SK-N-SH treated with all-trans-retinoic acid at 6 μM for 48 hours (cell line): ENCODE data around the gene ASB7.

Experiments
- BACH2 ChIP-seq: fragments of 250-450 bp; sonication (Bioruptor Pico); IDR thresholded peaks from 2 replicates; pipeline ENCODE4 v1.9.0; 2021; ENCODE audit warnings: mild to moderate bottlenecking, borderline replicate concordance
- PPARA ChIP-seq: fragments of 250-450 bp; sonication (Bioruptor Pico); IDR thresholded peaks from 2 replicates; pipeline ENCODE4 v1.5.0; 2020; ENCODE audit warnings: mild to moderate bottlenecking, borderline replicate concordance
- ZC3H10 ChIP-seq: fragments of 250-450 bp; sonication (Bioruptor Pico); IDR thresholded peaks from 2 replicates; pipeline ENCODE4 v1.5.1; 2021; ENCODE audit warnings: mild to moderate bottlenecking, moderate library complexity
- ZNF70 ChIP-seq: fragments of 450-650 bp; formaldehyde crosslinking; IDR thresholded peaks from 2 replicates; pipeline ENCODE4 v1.5.0; 2020; ENCODE audit warnings: mild to moderate bottlenecking, moderate library complexity
- ZNF8 ChIP-seq: fragments of 450-650 bp; formaldehyde crosslinking; IDR thresholded peaks from 2 replicates; pipeline ENCODE4 v1.5.0; 2020; ENCODE audit warnings: mild to moderate bottlenecking, moderate library complexity
- TF ChIP-seq, protein P1 (sequence below): fragments of 250-450 bp; sonication (Bioruptor Pico); IDR thresholded peaks from 2 replicates; pipeline ENCODE4 v1.5.0; 2020; ENCODE audit warnings: mild to moderate bottlenecking, moderate library complexity
- TF ChIP-seq, protein P2 (sequence below): fragments of 250-450 bp; sonication (Bioruptor Pico); IDR thresholded peaks from 2 replicates; pipeline ENCODE4 v1.5.1; 2020; ENCODE audit warnings: low read depth, mild to moderate bottlenecking, moderate library complexity
- TF ChIP-seq, protein P3 (sequence below): fragments of 250-450 bp; sonication (Bioruptor Pico); IDR thresholded peaks from 2 replicates; pipeline ENCODE4 v1.5.1; 2021; ENCODE audit warnings: mild to moderate bottlenecking, moderate library complexity

DNA sequence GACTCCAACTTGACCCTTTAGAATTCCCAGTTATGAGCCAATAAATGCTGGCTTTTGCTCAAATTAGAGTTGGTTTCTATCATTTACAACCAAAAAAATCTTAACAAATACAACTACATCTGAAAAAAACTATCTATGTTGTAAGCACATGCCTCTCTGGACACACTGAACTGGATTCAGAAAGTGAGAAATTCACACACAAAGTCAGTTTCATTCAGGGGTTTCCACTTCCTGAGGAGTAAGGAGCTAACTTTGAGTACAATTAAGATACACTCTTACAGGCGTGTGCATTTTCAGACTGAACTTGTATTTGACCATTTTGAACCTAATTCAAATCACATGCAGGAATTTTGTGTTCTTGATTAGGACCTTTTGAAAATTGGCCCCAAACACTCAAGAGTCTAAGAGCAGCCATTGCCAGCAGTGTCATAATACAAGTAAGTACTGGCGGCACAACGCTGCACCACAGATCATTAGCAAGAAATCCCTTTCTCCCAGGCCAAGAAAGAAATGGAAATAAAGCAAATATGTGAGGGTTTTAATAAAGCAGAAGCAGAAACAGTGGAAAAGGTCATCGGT is 31.6 kb upstream of the ASB7 start:
- TF ChIP-seq, protein P1, sequence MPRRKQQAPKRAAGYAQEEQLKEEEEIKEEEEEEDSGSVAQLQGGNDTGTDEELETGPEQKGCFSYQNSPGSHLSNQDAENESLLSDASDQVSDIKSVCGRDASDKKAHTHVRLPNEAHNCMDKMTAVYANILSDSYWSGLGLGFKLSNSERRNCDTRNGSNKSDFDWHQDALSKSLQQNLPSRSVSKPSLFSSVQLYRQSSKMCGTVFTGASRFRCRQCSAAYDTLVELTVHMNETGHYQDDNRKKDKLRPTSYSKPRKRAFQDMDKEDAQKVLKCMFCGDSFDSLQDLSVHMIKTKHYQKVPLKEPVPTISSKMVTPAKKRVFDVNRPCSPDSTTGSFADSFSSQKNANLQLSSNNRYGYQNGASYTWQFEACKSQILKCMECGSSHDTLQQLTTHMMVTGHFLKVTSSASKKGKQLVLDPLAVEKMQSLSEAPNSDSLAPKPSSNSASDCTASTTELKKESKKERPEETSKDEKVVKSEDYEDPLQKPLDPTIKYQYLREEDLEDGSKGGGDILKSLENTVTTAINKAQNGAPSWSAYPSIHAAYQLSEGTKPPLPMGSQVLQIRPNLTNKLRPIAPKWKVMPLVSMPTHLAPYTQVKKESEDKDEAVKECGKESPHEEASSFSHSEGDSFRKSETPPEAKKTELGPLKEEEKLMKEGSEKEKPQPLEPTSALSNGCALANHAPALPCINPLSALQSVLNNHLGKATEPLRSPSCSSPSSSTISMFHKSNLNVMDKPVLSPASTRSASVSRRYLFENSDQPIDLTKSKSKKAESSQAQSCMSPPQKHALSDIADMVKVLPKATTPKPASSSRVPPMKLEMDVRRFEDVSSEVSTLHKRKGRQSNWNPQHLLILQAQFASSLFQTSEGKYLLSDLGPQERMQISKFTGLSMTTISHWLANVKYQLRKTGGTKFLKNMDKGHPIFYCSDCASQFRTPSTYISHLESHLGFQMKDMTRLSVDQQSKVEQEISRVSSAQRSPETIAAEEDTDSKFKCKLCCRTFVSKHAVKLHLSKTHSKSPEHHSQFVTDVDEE (CRISPR knock-in tag), result no peak
- TF ChIP-seq BACH2 (CRISPR knock-in tag), result no peak
- TF ChIP-seq PPARA (CRISPR knock-in tag), result no peak
- TF ChIP-seq, protein P2, sequence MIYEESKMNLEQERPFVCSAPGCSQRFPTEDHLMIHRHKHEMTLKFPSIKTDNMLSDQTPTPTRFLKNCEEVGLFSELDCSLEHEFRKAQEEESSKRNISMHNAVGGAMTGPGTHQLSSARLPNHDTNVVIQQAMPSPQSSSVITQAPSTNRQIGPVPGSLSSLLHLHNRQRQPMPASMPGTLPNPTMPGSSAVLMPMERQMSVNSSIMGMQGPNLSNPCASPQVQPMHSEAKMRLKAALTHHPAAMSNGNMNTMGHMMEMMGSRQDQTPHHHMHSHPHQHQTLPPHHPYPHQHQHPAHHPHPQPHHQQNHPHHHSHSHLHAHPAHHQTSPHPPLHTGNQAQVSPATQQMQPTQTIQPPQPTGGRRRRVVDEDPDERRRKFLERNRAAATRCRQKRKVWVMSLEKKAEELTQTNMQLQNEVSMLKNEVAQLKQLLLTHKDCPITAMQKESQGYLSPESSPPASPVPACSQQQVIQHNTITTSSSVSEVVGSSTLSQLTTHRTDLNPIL (CRISPR knock-in tag), result no peak
- TF ChIP-seq ZC3H10, result no peak
- TF ChIP-seq ZNF8 (CRISPR knock-in tag), result no peak
- TF ChIP-seq ZNF70 (CRISPR knock-in tag), result no peak
- TF ChIP-seq, protein P3, sequence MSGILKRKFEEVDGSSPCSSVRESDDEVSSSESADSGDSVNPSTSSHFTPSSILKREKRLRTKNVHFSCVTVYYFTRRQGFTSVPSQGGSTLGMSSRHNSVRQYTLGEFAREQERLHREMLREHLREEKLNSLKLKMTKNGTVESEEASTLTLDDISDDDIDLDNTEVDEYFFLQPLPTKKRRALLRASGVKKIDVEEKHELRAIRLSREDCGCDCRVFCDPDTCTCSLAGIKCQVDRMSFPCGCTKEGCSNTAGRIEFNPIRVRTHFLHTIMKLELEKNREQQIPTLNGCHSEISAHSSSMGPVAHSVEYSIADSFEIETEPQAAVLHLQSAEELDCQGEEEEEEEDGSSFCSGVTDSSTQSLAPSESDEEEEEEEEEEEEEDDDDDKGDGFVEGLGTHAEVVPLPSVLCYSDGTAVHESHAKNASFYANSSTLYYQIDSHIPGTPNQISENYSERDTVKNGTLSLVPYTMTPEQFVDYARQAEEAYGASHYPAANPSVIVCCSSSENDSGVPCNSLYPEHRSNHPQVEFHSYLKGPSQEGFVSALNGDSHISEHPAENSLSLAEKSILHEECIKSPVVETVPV, result no peak
